ENCODE measurements around the gene KRTAP4-8. TPM values are rescaled to one million over a fixed set of nuclear protein-coding genes. Genes with fewer than 3 reads are reported as not detected.

Gene KRTAP4-8
- total RNA-seq, 1 experiment from 2014 or later = not detected

DNA sequence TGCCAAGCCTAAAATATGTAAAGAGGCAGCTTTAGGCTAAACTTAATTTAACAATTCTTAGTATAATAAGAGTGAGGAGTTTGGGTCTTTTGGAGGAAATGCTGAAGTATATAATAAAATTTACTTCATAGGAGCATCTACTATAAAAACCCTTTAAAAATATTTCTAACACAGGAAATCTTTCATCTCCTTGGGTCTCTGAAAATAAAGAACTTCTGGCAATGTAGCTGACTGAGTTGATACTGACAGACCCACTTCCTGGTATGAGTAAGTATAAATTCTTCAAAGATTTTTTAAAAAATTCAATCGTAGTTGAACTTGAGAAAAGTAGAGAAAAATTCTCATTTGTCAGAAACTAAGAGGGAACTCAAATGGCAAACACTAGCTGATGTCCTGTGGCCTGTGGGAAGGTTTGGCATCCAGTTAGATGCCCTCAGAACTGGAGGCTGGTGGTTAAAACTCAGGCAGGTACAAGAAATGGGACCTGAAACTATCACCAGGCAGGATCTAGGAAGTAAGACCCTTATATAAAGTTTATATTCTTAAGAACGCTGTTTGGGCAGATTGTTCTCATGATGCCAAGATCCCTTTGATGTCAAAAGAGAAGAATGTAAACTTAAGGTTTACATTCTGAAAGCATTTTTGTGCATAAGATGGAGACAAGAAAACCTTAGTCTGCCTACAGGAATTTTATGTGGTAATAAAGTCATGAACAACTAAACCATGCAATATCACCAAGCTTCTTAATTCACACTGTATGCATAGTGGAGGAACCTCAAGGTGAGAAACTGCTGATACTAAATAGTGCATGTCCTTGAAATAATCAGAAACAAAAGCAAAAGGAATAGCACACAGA, 36.2 kb upstream of the KRTAP4-8 start:
- no peak for ATAC-seq
- Histone ChIP-seq H3K9me3 (ENCODE audit: control insufficient read depth, insufficient read depth, low read depth, low read length) (no peaks in the 10 kb centered on the region), H3K36me3 (ENCODE audit: control insufficient read depth, insufficient read depth, low read length) (no peaks in the 10 kb centered on the region), H3K27me3 (ENCODE audit: control insufficient read depth, insufficient read depth, low read length) (peaks cover 3% of the 10 kb centered on the region; the same call in 1 of the 2 replicates), H3K27ac (ENCODE audit: low read length) (no peak overlapping the region), H3K4me3 (ENCODE audit: low read depth in 2 of 2, low read length in 2 of 2) (no peak overlapping the region), H3K4me1 (ENCODE audit: control insufficient read depth, insufficient read depth, low read length) (no peaks in the 10 kb centered on the region)
- ChIA-PET CTCF (no interaction called here), POLR2A (no interaction called here)
- TF ChIP-seq, protein P1, sequence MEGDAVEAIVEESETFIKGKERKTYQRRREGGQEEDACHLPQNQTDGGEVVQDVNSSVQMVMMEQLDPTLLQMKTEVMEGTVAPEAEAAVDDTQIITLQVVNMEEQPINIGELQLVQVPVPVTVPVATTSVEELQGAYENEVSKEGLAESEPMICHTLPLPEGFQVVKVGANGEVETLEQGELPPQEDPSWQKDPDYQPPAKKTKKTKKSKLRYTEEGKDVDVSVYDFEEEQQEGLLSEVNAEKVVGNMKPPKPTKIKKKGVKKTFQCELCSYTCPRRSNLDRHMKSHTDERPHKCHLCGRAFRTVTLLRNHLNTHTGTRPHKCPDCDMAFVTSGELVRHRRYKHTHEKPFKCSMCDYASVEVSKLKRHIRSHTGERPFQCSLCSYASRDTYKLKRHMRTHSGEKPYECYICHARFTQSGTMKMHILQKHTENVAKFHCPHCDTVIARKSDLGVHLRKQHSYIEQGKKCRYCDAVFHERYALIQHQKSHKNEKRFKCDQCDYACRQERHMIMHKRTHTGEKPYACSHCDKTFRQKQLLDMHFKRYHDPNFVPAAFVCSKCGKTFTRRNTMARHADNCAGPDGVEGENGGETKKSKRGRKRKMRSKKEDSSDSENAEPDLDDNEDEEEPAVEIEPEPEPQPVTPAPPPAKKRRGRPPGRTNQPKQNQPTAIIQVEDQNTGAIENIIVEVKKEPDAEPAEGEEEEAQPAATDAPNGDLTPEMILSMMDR (IDR thresholded peaks at IDR 0.05) = no peak
- TF ChIP-seq, protein P2, sequence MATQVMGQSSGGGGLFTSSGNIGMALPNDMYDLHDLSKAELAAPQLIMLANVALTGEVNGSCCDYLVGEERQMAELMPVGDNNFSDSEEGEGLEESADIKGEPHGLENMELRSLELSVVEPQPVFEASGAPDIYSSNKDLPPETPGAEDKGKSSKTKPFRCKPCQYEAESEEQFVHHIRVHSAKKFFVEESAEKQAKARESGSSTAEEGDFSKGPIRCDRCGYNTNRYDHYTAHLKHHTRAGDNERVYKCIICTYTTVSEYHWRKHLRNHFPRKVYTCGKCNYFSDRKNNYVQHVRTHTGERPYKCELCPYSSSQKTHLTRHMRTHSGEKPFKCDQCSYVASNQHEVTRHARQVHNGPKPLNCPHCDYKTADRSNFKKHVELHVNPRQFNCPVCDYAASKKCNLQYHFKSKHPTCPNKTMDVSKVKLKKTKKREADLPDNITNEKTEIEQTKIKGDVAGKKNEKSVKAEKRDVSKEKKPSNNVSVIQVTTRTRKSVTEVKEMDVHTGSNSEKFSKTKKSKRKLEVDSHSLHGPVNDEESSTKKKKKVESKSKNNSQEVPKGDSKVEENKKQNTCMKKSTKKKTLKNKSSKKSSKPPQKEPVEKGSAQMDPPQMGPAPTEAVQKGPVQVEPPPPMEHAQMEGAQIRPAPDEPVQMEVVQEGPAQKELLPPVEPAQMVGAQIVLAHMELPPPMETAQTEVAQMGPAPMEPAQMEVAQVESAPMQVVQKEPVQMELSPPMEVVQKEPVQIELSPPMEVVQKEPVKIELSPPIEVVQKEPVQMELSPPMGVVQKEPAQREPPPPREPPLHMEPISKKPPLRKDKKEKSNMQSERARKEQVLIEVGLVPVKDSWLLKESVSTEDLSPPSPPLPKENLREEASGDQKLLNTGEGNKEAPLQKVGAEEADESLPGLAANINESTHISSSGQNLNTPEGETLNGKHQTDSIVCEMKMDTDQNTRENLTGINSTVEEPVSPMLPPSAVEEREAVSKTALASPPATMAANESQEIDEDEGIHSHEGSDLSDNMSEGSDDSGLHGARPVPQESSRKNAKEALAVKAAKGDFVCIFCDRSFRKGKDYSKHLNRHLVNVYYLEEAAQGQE (IDR thresholded peaks at IDR 0.05; ENCODE audit: insufficient read depth in 1 of 2, low read depth in 2 of 2, low read length in 1 of 2) = no peak
- no peak for TF ChIP-seq POLR2AphosphoS5 (IDR thresholded peaks at IDR 0.05; ENCODE audit: low read depth, low read length)
- no peak for TF ChIP-seq TCF7L2 (IDR thresholded peaks at IDR 0.05; ENCODE audit: low read depth, low read length)
- no peak for TF ChIP-seq SIN3A (IDR thresholded peaks at IDR 0.05; ENCODE audit: borderline replicate concordance, insufficient read depth, low read depth, low read length)
- in situ Hi-C loops (cut with HindIII; ENCODE audit: low pct_unique_long_range_greater_than_20kb, low sequenced_read_pairs) (no loop called here), intact Hi-C loops (cut with micrococcal nuclease; ENCODE audit: unreplicated experiment) (no loop called here)
- DNase-seq (ENCODE audit: low read depth, low spot score) = no peak
- no TSS peak for BruUV-seq (replicated peaks)

- TF ChIP-seq, protein P1 (IDR thresholded peaks at IDR 0.05) = no peak
- TF ChIP-seq TCF7L2 (IDR thresholded peaks at IDR 0.05; ENCODE audit: low read depth, low read length) = no peak
- TF ChIP-seq, protein P2 (IDR thresholded peaks at IDR 0.05; ENCODE audit: insufficient read depth in 1 of 2, low read depth in 2 of 2, low read length in 1 of 2) = no peak
- TF ChIP-seq SIN3A (IDR thresholded peaks at IDR 0.05; ENCODE audit: borderline replicate concordance, insufficient read depth, low read depth, low read length) = no peak
- TF ChIP-seq POLR2AphosphoS5 (IDR thresholded peaks at IDR 0.05; ENCODE audit: low read depth, low read length) = no peak
- ChIA-PET CTCF (no interaction called here), POLR2A (no interaction called here)
- in situ Hi-C loops (cut with HindIII; ENCODE audit: low pct_unique_long_range_greater_than_20kb, low sequenced_read_pairs) (no loop called here), intact Hi-C loops (cut with micrococcal nuclease; ENCODE audit: unreplicated experiment) (no loop called here)
- H3K4me3 ChIP-seq (ENCODE audit: low read depth in 2 of 2, low read length in 2 of 2) = no peak overlapping the region
- H3K36me3 ChIP-seq (ENCODE audit: control insufficient read depth, insufficient read depth, low read length) = no peaks in the 10 kb centered on the region
- ATAC-seq (no peak), DNase-seq (ENCODE audit: low read depth, low spot score) (no peak)
- H3K27me3 ChIP-seq (ENCODE audit: control insufficient read depth, insufficient read depth, low read length) = peaks cover 3% of the 10 kb centered on the region; the same call in 1 of the 2 replicates
- H3K27ac ChIP-seq (ENCODE audit: low read length) = no peak overlapping the region
- H3K9me3 ChIP-seq (ENCODE audit: control insufficient read depth, insufficient read depth, low read depth, low read length) = no peaks in the 10 kb centered on the region
- BruUV-seq (replicated peaks) = no TSS peak
- H3K4me1 ChIP-seq (ENCODE audit: control insufficient read depth, insufficient read depth, low read length) = no peaks in the 10 kb centered on the region
Observed at GRCh38 chr17:41131979-41132378, 34.0 kb upstream of the KRTAP4-8 start.

All from Panc1 (cell line).